Endothelial cell of umbilical vein (primary cell): ENCODE measurements around the gene CLEC16A. TPM values are rescaled to one million over a fixed set of nuclear protein-coding genes. Genes with fewer than 3 reads are reported as not detected.

Source experiments
- BruUV-seq: library from RNA; stranded (reverse); fragments of 400-500 nt; replicated peaks from 2 replicates; lab custom pipeline; 2021; lab: Mats Ljungman, UMichigan
- CTCF ChIA-PET: fragments of 300-600, 350-600 bp; sonication (Branson Sonifier 250); formaldehyde crosslinking; loops from one replicate; lab custom pipeline; 2021; ENCODE audit warnings: antibody characterized with exemption, inconsistent platforms; lab: Charles Lee
- POLR2A ChIA-PET: fragments of 300-600, 350-600 bp; sonication (Branson Sonifier 250); formaldehyde crosslinking; loops from one replicate; lab custom pipeline; 2021; ENCODE audit warnings: antibody characterized with exemption, inconsistent platforms; lab: Charles Lee
- DNase-seq: peaks from one replicate; pipeline ENCODE4 v3.0.0-alpha.2; 2011; ENCODE audit warnings: low read depth, low spot score
- FAIRE-seq: peaks from 2 replicates; lab custom pipeline; 2011; peaks lifted over from hg19 to GRCh38; lab: Jason Lieb, UNC
- H2AFZ ChIP-seq: 2 replicates; pipeline ENCODE4 v1.6.0; 2012; ENCODE audit warnings: low read depth, low read length, control low read depth, inconsistent platforms
- H3K27ac ChIP-seq: 2 replicates; pipeline ENCODE4 v1.5.1; 2011; ENCODE audit warnings: low read depth, mild to moderate bottlenecking, control low read depth, low read length, moderate library complexity; ENCODE audit not compliant: insufficient read depth
- H3K27me3 ChIP-seq, 2 experiments: 2 replicates each; pipeline versions ENCODE4 v1.6.0 to v1.6.1; 2011; ENCODE audit warnings: low read length in 2 of 2, mixed read lengths in 1 of 2; ENCODE audit not compliant: control insufficient read depth in 2 of 2, insufficient read depth in 2 of 2
- H3K36me3 ChIP-seq, 2 experiments: 2 replicates in 1 of 2; 3 replicates in 1 of 2; pipeline ENCODE4 v1.5.1; 2011; ENCODE audit warnings: low read length in 2 of 2, mild to moderate bottlenecking in 1 of 2, moderate library complexity in 1 of 2; ENCODE audit not compliant: control insufficient read depth in 2 of 2, insufficient read depth in 2 of 2; ENCODE audit errors: extremely low read depth in 1 of 2
- H3K4me1 ChIP-seq: 3 replicates; pipeline ENCODE4 v1.5.1; 2011; ENCODE audit warnings: mild to moderate bottlenecking, low read length; ENCODE audit not compliant: control insufficient read depth, insufficient read depth; ENCODE audit errors: extremely low read depth
- H3K4me2 ChIP-seq: 2 replicates; pipeline ENCODE4 v1.6.1; 2011; ENCODE audit warnings: low read length, control low read depth, mixed read lengths; ENCODE audit not compliant: insufficient read depth
- H3K4me3 ChIP-seq, 3 experiments: fragments of 200-600 bp in 1 of 3; sonication (generic), shearing (Covaris generic) in 1 of 3; replicated peaks in 1 of 3; 2 replicates each; pipeline ENCODE4 v1.5.1; 2011 to 2016; ENCODE audit warnings: control low read depth in 3 of 3, low read length in 3 of 3, mild to moderate bottlenecking in 2 of 3, inconsistent platforms in 1 of 3, low read depth in 1 of 3, moderate library complexity in 1 of 3; ENCODE audit not compliant: insufficient read depth in 1 of 3
- H3K79me2 ChIP-seq: 2 replicates; pipeline ENCODE4 v1.6.0; 2012; ENCODE audit warnings: low read length, inconsistent platforms; ENCODE audit not compliant: control insufficient read depth, insufficient read depth
- H3K9ac ChIP-seq: replicated peaks from 2 replicates; pipeline ENCODE3; 2011; ENCODE audit warnings: low read length, control low read depth; ENCODE audit not compliant: insufficient read depth; ENCODE audit errors: extremely low read depth
- H3K9me1 ChIP-seq: replicated peaks from 3 replicates; pipeline ENCODE4 v1.6.0; 2011; ENCODE audit warnings: mild to moderate bottlenecking, low read length; ENCODE audit not compliant: control insufficient read depth, insufficient read depth; ENCODE audit errors: extremely low read depth
- H3K9me3 ChIP-seq: replicated peaks from 2 replicates; pipeline ENCODE4 v1.5.1; 2012; ENCODE audit warnings: low read length, inconsistent platforms; ENCODE audit not compliant: control insufficient read depth, insufficient read depth
- H4K20me1 ChIP-seq: replicated peaks from 2 replicates; pipeline ENCODE3; 2011; ENCODE audit warnings: mild to moderate bottlenecking, low read length; ENCODE audit not compliant: control insufficient read depth, insufficient read depth; ENCODE audit errors: extremely low read depth
- CTCF ChIP-seq, 2 donors: IDR thresholded peaks; 1 replicate in 1 of 2; 2 replicates in 1 of 2; pipeline ENCODE4 v1.5.1; 2011; ENCODE audit warnings: low read length in 2 of 2, mild to moderate bottlenecking in 2 of 2, moderate library complexity in 2 of 2, control low read depth in 1 of 2, inconsistent platforms in 1 of 2, low read depth in 1 of 2; ENCODE audit not compliant: insufficient read depth in 1 of 2; ENCODE audit errors: extremely low read depth in 1 of 2
- JUN ChIP-seq: IDR thresholded peaks from 2 replicates; pipeline ENCODE4 v1.6.1; 2011; ENCODE audit warnings: borderline replicate concordance, low read depth; ENCODE audit not compliant: insufficient read length, insufficient read depth
- POLR2A ChIP-seq: IDR thresholded peaks from 2 replicates; pipeline ENCODE4 v1.6.1; 2012; ENCODE audit warnings: low read depth, mild to moderate bottlenecking, control low read depth, low read length
- dilution Hi-C: fragments of 300-500 bp; cut with MboI; formaldehyde crosslinking; loops from one replicate; pipeline ENCODE4 v1.15.0; 2019; ENCODE audit warnings: low sequenced_read_pairs; ENCODE audit not compliant: extremely low pct_ligation_motif_present
- intact Hi-C: fragments of 100-400 bp; cut with micrococcal nuclease; formaldehyde crosslinking; loops from one replicate; pipeline ENCODE4 v1.10.0; 2022
- polyA plus RNA-seq, 4 experiments: library from polyadenylated mRNA; depleted of rRNA in 3 of 4; stranded (reverse) in 3 of 4; unstranded in 1 of 4; fragments of >200 nt; gene quantifications; 2 replicates each; pipeline versions ENCODE4 v1.2.1 to v1.2.3, GENCODE V29; 2011 to 2012; ENCODE audit warnings: missing spikeins in 1 of 4
- total RNA-seq: library from RNA; stranded (reverse); gene quantifications from 2 replicates; pipeline ENCODE4 v1.2.3, GENCODE V29; 2021
- TF ChIP-seq, protein P1 (sequence below): IDR thresholded peaks from 2 replicates; pipeline ENCODE4 v1.6.1; 2011; ENCODE audit not compliant: insufficient read depth, insufficient read length

Gene CLEC16A
- total and polyA plus RNA-seq, 2 donors (not counting 3 experiments of a cell fraction or from before 2014, with no cell fraction given): 11.4 to 23.3 TPM

DNA sequence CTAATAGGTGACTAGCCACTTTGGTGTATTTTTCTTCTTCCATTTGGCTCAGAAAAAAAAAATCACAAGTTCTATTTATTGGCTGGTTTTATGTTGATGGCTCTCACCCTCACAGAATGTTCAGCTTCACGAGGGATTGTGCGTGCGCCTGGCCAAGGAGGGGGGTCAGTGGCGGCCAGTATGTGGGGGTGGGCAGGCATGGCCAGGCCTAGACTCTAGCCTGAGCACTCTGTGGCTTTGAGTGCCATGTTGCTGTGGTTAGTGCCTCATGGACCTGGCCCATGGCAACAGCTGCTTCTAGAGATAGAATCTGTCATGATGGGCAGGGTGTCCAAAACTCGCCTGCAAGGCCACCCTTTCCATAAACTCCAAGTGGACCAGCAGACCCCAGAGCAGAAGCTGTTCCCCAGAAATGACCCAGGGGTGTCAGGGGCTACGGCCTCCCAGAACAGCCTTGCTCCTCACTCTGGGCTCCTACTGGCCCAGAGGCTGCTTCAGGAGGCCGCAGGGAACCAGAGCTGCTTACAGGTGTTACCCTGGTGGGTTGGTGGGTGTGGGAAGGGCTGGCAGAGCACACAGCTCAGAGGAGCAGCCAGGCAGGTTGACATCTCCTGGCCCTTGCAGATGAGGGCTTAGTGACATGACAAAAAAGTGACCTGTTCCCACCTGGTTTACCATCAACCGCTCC is 186.8 kb downstream of the CLEC16A start:
- Histone ChIP-seq H4K20me1 (no peaks in the 10 kb centered on the region), H3K27me3 (no peaks in the 10 kb centered on the region), H3K4me1 (peaks cover 8% of the 10 kb centered on the region), H3K36me3 (no peaks in the 10 kb centered on the region), H3K9me3 (no peaks in the 10 kb centered on the region), H3K79me2 (no peaks in the 10 kb centered on the region), H3K4me2 (no peak overlapping the region), H3K4me3 (no peak overlapping the region), H3K27ac (no peak overlapping the region), H2AFZ (no peak overlapping the region), H3K9ac (no peak overlapping the region), H3K9me1 (no peaks in the 10 kb centered on the region)
- TF ChIP-seq JUN (no peak), CTCF (IDR thresholded peaks at IDR 0.05; ENCODE audit: extremely low read depth in 1 of 2, insufficient read depth in 1 of 2, low read depth in 1 of 2, low read length in 2 of 2) (no peak)
- TF ChIP-seq, protein P1, sequence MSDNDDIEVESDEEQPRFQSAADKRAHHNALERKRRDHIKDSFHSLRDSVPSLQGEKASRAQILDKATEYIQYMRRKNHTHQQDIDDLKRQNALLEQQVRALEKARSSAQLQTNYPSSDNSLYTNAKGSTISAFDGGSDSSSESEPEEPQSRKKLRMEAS: no peak
- ChIA-PET POLR2A (no interaction called here), CTCF (interaction anchor here (0.6 kb wide), 1 partner anchor 30 kb away, joined by 3 read pairs; no protein-coding TSS in a partner anchor)
- DNase-seq (no peak), FAIRE-seq (no peak)
- BruUV-seq: no TSS peak
- intact Hi-C loops: loop anchor here (1.0 to 5.0 kb wide), 2 partner anchors 8 to 71 kb away; no protein-coding TSS in a partner anchor
- dilution Hi-C loops: no loop called here

- no peak for FAIRE-seq
- Histone ChIP-seq H3K9me3 (no peaks in the 10 kb centered on the region), H3K9me1 (no peaks in the 10 kb centered on the region), H3K4me2 (no peak overlapping the region), H3K27ac (no peak overlapping the region), H3K36me3 (no peaks in the 10 kb centered on the region), H2AFZ (no peak overlapping the region), H3K27me3 (no peaks in the 10 kb centered on the region), H3K4me3 (no peak overlapping the region), H3K4me1 (peaks cover 13% of the 10 kb centered on the region), H3K9ac (no peak overlapping the region), H3K79me2 (no peaks in the 10 kb centered on the region), H4K20me1 (no peaks in the 10 kb centered on the region)
- CTCF ChIA-PET: interaction anchor here (0.6 to 1.0 kb wide), 2 partner anchors 29 to 31 kb away, joined by 3 read pairs; no protein-coding TSS in a partner anchor
- intact Hi-C loops (loop anchor here (2.0 to 5.0 kb wide), 3 partner anchors 31 to 125 kb away; partner anchors contain the start of gene SOCS1), dilution Hi-C loops (no loop called here)
- no peak for TF ChIP-seq POLR2A
- TF ChIP-seq, protein P1: no peak
- DNase-seq: no peak
- POLR2A ChIA-PET: no interaction called here
- BruUV-seq: no TSS peak
Measured at GRCh38 chr16:11131706-11132105, 187.3 kb downstream of the CLEC16A start.
